ENCODE results near the gene MOXD1. TPM values are rescaled to one million over a fixed set of nuclear protein-coding genes. Genes with fewer than 3 reads are reported as not detected.

Gene MOXD1
- total RNA-seq, 1 donor from 2014 or later, result not detected

GRCh38 chr6:132257561-132257960 lies 143.7 kb downstream of the MOXD1 start:
- intact Hi-C loops (cut with micrococcal nuclease), result no loop called here

GRCh38 chr6:132256457-132256856 lies 144.8 kb downstream of the MOXD1 start:
- intact Hi-C loops (cut with micrococcal nuclease), result no loop called here
- Mint-ChIP-seq H3K4me3 (ENCODE audit: low read depth) (no peak overlapping the region), H3K27ac (no peak overlapping the region), H3K27me3 (ENCODE audit: low read depth) (peaks cover 8% of the 10 kb centered on the region), H3K4me1 (ENCODE audit: low read depth) (no peaks in the 10 kb centered on the region), H3K9me3 (no peaks in the 10 kb centered on the region), H3K36me3 (ENCODE audit: low read depth) (no peaks in the 10 kb centered on the region)
- DNase-seq (ENCODE audit: low spot score), result no peak

More at GRCh38 chr6:132257561-132257960, 143.7 kb downstream of the MOXD1 start:
- Mint-ChIP-seq H3K4me3 (ENCODE audit: low read depth) (no peak overlapping the region), H3K36me3 (ENCODE audit: low read depth) (no peaks in the 10 kb centered on the region), H3K27me3 (ENCODE audit: low read depth) (peaks cover 5% of the 10 kb centered on the region), H3K27ac (no peak overlapping the region), H3K4me1 (ENCODE audit: low read depth) (no peaks in the 10 kb centered on the region), H3K9me3 (no peaks in the 10 kb centered on the region)
- no peak for DNase-seq (ENCODE audit: low spot score)

GRCh38 chr6:132253906-132254305 lies 147.4 kb downstream of the MOXD1 start:
- H3K27ac Mint-ChIP-seq, result no peak overlapping the region
- intact Hi-C loops (cut with micrococcal nuclease), result no loop called here
- H3K27me3 Mint-ChIP-seq (ENCODE audit: low read depth), result peaks cover 8% of the 10 kb centered on the region
- no peaks in the 10 kb centered on the region for H3K4me1 Mint-ChIP-seq (ENCODE audit: low read depth)
- no peaks in the 10 kb centered on the region for H3K9me3 Mint-ChIP-seq
- no peak overlapping the region for H3K4me3 Mint-ChIP-seq (ENCODE audit: low read depth)
- no peak for DNase-seq (ENCODE audit: low spot score)
- no peaks in the 10 kb centered on the region for H3K36me3 Mint-ChIP-seq (ENCODE audit: low read depth)

DNA sequence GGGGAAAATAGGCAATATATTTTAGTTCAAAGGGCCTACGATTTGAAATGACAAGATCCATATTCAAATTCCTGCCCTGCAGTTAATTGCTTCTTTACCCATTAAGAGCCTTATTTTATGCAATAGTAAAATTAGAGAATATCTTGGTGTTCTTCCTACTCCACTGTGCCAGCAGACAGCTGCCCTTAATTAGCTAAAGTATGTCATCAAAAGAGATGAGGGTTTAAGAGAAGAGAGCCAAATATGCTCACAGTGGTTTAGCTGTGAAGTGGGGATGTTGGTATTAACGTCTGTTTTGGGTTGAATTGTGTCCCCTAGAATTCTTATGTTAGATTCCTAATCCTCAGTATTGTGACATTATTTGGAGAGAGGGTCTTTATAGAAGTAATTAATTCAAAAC lies 148.1 kb downstream of the MOXD1 start:
- intact Hi-C loops (cut with micrococcal nuclease), result no loop called here
- DNase-seq (ENCODE audit: low spot score), result no peak
- peaks cover 8% of the 10 kb centered on the region for H3K27me3 Mint-ChIP-seq (ENCODE audit: low read depth)

DNA sequence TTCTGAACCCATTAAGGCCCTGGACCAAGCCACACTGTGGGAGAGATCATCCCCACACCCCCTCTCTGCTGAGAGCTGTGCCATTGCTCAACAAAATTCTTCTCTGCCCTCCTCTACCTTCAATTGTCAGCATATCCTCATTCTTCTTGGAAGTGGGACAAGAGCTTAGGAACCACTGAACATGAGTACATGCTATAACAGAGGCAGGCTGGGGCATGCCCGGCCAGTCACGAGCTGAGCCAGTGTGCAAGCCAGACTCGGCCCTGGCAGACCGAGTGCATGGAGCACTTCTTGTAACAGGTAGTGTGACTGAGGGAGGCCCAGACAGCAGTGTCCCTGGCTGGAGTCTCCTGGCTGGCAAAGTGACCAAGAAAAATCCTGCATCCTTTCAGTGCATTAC lies 149.2 kb downstream of the MOXD1 start:
- Mint-ChIP-seq H3K27ac (no peak overlapping the region), H3K36me3 (ENCODE audit: low read depth) (no peaks in the 10 kb centered on the region), H3K4me3 (ENCODE audit: low read depth) (no peak overlapping the region), H3K27me3 (ENCODE audit: low read depth) (peaks cover 8% of the 10 kb centered on the region), H3K9me3 (no peaks in the 10 kb centered on the region), H3K4me1 (ENCODE audit: low read depth) (no peaks in the 10 kb centered on the region)
- no peak for DNase-seq (ENCODE audit: low spot score)
- intact Hi-C loops (cut with micrococcal nuclease), result no loop called here

More for the DNA sequence above, 148.1 kb downstream of the MOXD1 start:
- Mint-ChIP-seq H3K27ac (no peak overlapping the region), H3K36me3 (ENCODE audit: low read depth) (no peaks in the 10 kb centered on the region), H3K4me1 (ENCODE audit: low read depth) (no peaks in the 10 kb centered on the region), H3K9me3 (no peaks in the 10 kb centered on the region), H3K4me3 (ENCODE audit: low read depth) (no peak overlapping the region)

DNA sequence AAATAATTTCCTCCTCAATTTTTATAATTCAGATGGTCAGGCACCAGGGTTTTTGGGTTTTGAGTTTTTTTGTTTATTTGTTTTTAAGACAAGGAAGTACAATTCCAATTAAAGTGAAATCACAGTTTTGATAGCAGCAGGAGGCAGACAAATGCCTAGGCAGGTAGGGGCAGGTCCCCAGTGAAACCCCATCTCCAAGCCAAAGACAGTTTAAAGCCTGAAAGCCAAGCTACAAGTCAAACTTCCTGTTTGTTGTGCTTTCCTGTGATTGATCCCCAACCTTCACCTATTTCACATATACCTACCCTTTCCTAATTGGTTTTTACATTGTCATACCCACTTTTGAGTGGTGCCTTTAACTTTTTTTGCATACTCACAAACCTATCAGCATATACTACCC lies 149.6 kb downstream of the MOXD1 start:
- no peak for DNase-seq (ENCODE audit: low spot score)
- H3K4me1 Mint-ChIP-seq (ENCODE audit: low read depth), result no peaks in the 10 kb centered on the region
- H3K36me3 Mint-ChIP-seq (ENCODE audit: low read depth), result no peaks in the 10 kb centered on the region
- H3K9me3 Mint-ChIP-seq, result no peaks in the 10 kb centered on the region
- H3K4me3 Mint-ChIP-seq (ENCODE audit: low read depth), result no peak overlapping the region
- intact Hi-C loops (cut with micrococcal nuclease), result no loop called here
- H3K27me3 Mint-ChIP-seq (ENCODE audit: low read depth), result peaks cover 8% of the 10 kb centered on the region
- no peak overlapping the region for H3K27ac Mint-ChIP-seq

GRCh38 chr6:132247381-132248159 lies 153.7 kb downstream of the MOXD1 start:
- Mint-ChIP-seq H3K4me3 (ENCODE audit: low read depth) (no peak overlapping the region), H3K27me3 (ENCODE audit: low read depth) (peaks cover 3% of the 10 kb centered on the region), H3K36me3 (ENCODE audit: low read depth) (no peaks in the 10 kb centered on the region), H3K4me1 (ENCODE audit: low read depth) (no peaks in the 10 kb centered on the region), H3K9me3 (no peaks in the 10 kb centered on the region), H3K27ac (no peak overlapping the region)
- intact Hi-C loops (cut with micrococcal nuclease), result no loop called here
- no peak for DNase-seq (ENCODE audit: low spot score)

DNA sequence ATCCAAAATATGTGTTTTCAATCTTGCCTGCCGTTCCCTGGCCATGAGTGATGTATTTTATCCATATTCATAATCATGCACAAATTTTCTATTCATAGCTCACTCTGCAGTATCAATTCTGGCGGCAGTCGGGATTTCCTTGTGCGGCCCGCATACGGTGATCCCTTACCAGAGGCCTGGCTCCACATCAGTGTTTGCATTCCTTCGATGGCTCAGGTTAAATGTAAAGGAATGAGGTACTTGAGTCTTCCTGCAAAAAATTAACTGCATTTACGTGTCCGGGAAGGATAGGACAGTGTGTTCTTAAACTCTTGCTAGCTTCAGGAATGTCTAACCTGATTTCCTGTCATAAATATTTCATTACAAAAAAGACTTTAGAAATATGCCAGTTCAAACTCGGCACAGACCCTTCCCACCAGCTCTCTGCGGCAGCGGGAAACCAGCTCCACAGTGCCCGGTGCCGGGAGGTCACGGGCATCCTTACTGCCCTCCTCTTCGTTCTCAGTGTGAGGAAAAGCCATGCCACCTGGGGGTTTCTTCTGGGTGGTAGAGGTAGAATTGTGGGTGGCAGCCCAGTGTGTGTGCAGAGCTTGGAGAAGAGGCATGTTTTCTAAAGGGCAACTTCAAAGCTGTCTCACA lies 154.5 kb downstream of the MOXD1 start:
- Mint-ChIP-seq H3K4me1 (ENCODE audit: low read depth) (no peaks in the 10 kb centered on the region), H3K9me3 (no peaks in the 10 kb centered on the region), H3K36me3 (ENCODE audit: low read depth) (no peaks in the 10 kb centered on the region), H3K27me3 (ENCODE audit: low read depth) (peaks cover under 1% of the 10 kb centered on the region), H3K27ac (no peak overlapping the region), H3K4me3 (ENCODE audit: low read depth) (no peak overlapping the region)
- DNase-seq (ENCODE audit: low spot score), result no peak
- intact Hi-C loops (cut with micrococcal nuclease), result no loop called here

GRCh38 chr6:132246120-132246617 lies 155.1 kb downstream of the MOXD1 start:
- Mint-ChIP-seq H3K27me3 (ENCODE audit: low read depth) (peaks cover 2% of the 10 kb centered on the region), H3K36me3 (ENCODE audit: low read depth) (no peaks in the 10 kb centered on the region), H3K9me3 (no peaks in the 10 kb centered on the region), H3K4me1 (ENCODE audit: low read depth) (no peaks in the 10 kb centered on the region), H3K4me3 (ENCODE audit: low read depth) (no peak overlapping the region), H3K27ac (no peak overlapping the region)
- intact Hi-C loops (cut with micrococcal nuclease), result no loop called here
- no peak for DNase-seq (ENCODE audit: low spot score)

Other genes with a start within 250 kb of the MOXD1 start
- gene STX7, start 111.6 kb upstream of the MOXD1 start, total RNA-seq, result 18.9 and 21.5 TPM in 2 replicates
- gene TAAR9, start 136.8 kb upstream of the MOXD1 start, total RNA-seq, result not detected in 2 replicates
- not detected in 2 replicates for gene TAAR8, start 151.2 kb upstream of the MOXD1 start, total RNA-seq
- gene TAAR6, start 168.8 kb upstream of the MOXD1 start, total RNA-seq, result not detected in 2 replicates
- not detected in 2 replicates for gene TAAR5, start 188.3 kb upstream of the MOXD1 start, total RNA-seq
- not detected in 2 replicates for gene TAAR2, start 222.8 kb upstream of the MOXD1 start, total RNA-seq

All from activated T-helper 2 cell treated with anti-CD3 and anti-CD28 coated beads, Interferon-gamma antibody, Interleukin-2, Interleukin-4, amounts not matched to agents 10 μg/mL and 5 μg/mL and 100 μg/mL, durations not matched to agents 14 hours and 24 hours and 36 hours (primary cell).